Right renal cortex interstitium (tissue), 3 donors: ENCODE measurements around the gene DCAF8L1. TPM values are rescaled to one million over a fixed set of nuclear protein-coding genes. Genes with fewer than 3 reads are reported as not detected.
"Not testable (repeated sequence)": the region's sequence is repeated elsewhere in the genome, so short reads cannot be mapped to it uniquely, and the experiment has no call there.

Experiments
- DNase-seq, 3 donors: peaks; one replicate each; pipeline ENCODE4 v3.0.0-alpha.2; 2013; ENCODE audit warnings: low read depth in 3 of 3, low spot score in 2 of 3
- polyA plus RNA-seq, 3 donors: library from polyadenylated mRNA; unstranded; fragments of 120-200 nt; gene quantifications; one replicate each; pipeline ENCODE4 v1.2.1, GENCODE V29; 2013; ENCODE audit not compliant: insufficient read length in 3 of 3

Gene DCAF8L1
- polyA plus RNA-seq = not detected

GRCh38 chrX:27981349-27981748 lies at the start of gene DCAF8L1:
Gene DCAF8L1, minus strand, starts transcription at chrX:27981449. Its CDS starts 115 bp downstream, at chrX:27981334.
- no peak for DNase-seq

- DNase-seq = no peak
Measured at GRCh38 chrX:28022371-28022770, 41.1 kb upstream of the DCAF8L1 start.

GRCh38 chrX:28016823-28017222 lies 35.6 kb upstream of the DCAF8L1 start:
- DNase-seq = no peak

GRCh38 chrX:28015993-28016392 lies 34.7 kb upstream of the DCAF8L1 start:
- no peak for DNase-seq

- no peak for DNase-seq
Measured at GRCh38 chrX:28010875-28011274, 29.6 kb upstream of the DCAF8L1 start.

- no peak for DNase-seq
Measured at GRCh38 chrX:27998666-27999065, 17.4 kb upstream of the DCAF8L1 start.

GRCh38 chrX:27997622-27998021 lies 16.4 kb upstream of the DCAF8L1 start:
- DNase-seq = no peak

- no peak for DNase-seq
Measured at GRCh38 chrX:27996132-27996531, 14.9 kb upstream of the DCAF8L1 start.

GRCh38 chrX:27995611-27996010 lies 14.4 kb upstream of the DCAF8L1 start:
- no peak for DNase-seq

GRCh38 chrX:27987862-27988646 lies 6.8 kb upstream of the DCAF8L1 start:
- no peak for DNase-seq

- DNase-seq = not testable (repeated sequence)
Measured at GRCh38 chrX:27976934-27977333, 4.3 kb downstream of the DCAF8L1 start.

- no peak for DNase-seq
Measured at GRCh38 chrX:27976284-27976683, 5.0 kb downstream of the DCAF8L1 start.

GRCh38 chrX:27968878-27969277 lies 12.4 kb downstream of the DCAF8L1 start:
- DNase-seq = no peak

GRCh38 chrX:27968352-27968751 lies 12.9 kb downstream of the DCAF8L1 start:
- no peak for DNase-seq

- DNase-seq = no peak
Measured at GRCh38 chrX:27966955-27967354, 14.3 kb downstream of the DCAF8L1 start.

GRCh38 chrX:27966492-27966891 lies 14.8 kb downstream of the DCAF8L1 start:
- DNase-seq = no peak

- DNase-seq = not testable (repeated sequence)
Measured at GRCh38 chrX:27965348-27965747, 15.9 kb downstream of the DCAF8L1 start.

- no peak for DNase-seq
Measured at GRCh38 chrX:27964432-27964831, 16.8 kb downstream of the DCAF8L1 start.

- DNase-seq = not testable (repeated sequence)
Measured at GRCh38 chrX:27960410-27960809, 20.8 kb downstream of the DCAF8L1 start.

GRCh38 chrX:27953171-27953570 lies 28.1 kb downstream of the DCAF8L1 start:
- no peak for DNase-seq

GRCh38 chrX:27933361-27933760 lies 47.9 kb downstream of the DCAF8L1 start:
- DNase-seq = no peak
